Uterus (tissue), 2 donors: ENCODE data around the gene CDK11A.
"Not testable (repeated sequence)": the region's sequence is repeated elsewhere in the genome, so short reads cannot be mapped to it uniquely, and the experiment has no call there.

Source experiments
- CTCF ChIP-seq, 4 experiments: fragments of 200-600 bp in 2 of 4; fragments of 450-650 bp in 2 of 4; sonication (generic) in 2 of 4; IDR thresholded peaks; one replicate each; pipeline ENCODE4 v1.5.1; 2016 to 2019; ENCODE audit warnings: antibody characterized with exemption in 4 of 4, mild to moderate bottlenecking in 2 of 4, moderate library complexity in 1 of 4
- POLR2A ChIP-seq, 2 donors: fragments of 450-650 bp; IDR thresholded peaks; one replicate each; pipeline ENCODE4 v1.6.1; 2016; ENCODE audit warnings: antibody characterized with exemption in 2 of 2, mild to moderate bottlenecking in 1 of 2, moderate library complexity in 1 of 2

GRCh38 chr1:1674806-1675205, 49.4 kb downstream of the CDK11A start:
- not testable (repeated sequence) for TF ChIP-seq CTCF, POLR2A (IDR thresholded peaks at IDR 0.05)
